ENCODE results near the gene NKX2-1.

DNA sequence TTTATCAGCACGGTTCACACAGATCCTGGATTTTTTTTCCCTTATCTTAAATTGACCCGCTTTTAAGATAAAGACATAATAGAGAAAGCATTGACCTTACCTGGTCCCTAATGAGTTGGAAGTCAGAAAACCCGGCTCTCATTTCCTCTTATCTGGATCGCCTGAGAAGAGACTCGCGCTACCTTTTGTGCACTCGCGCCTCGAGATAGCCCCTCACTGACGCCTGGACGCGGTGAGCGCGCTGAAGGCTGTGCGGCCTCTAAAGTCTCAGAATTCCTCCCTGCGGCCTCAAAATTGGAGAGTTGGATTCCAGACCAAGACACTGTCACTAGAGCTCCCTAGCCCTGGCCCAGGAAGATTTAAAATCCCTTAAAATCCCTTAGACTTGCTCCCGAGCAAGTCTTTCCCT, 7.0 kb downstream of the NKX2-1 start:
- TF ChIP-seq, protein P1, sequence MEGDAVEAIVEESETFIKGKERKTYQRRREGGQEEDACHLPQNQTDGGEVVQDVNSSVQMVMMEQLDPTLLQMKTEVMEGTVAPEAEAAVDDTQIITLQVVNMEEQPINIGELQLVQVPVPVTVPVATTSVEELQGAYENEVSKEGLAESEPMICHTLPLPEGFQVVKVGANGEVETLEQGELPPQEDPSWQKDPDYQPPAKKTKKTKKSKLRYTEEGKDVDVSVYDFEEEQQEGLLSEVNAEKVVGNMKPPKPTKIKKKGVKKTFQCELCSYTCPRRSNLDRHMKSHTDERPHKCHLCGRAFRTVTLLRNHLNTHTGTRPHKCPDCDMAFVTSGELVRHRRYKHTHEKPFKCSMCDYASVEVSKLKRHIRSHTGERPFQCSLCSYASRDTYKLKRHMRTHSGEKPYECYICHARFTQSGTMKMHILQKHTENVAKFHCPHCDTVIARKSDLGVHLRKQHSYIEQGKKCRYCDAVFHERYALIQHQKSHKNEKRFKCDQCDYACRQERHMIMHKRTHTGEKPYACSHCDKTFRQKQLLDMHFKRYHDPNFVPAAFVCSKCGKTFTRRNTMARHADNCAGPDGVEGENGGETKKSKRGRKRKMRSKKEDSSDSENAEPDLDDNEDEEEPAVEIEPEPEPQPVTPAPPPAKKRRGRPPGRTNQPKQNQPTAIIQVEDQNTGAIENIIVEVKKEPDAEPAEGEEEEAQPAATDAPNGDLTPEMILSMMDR (IDR thresholded peaks at IDR 0.05), result no peak
- TF ChIP-seq EZH2 (IDR thresholded peaks at IDR 0.05; ENCODE audit: borderline replicate concordance, insufficient read depth, low read depth, low read length, poor library complexity, severe bottlenecking), result no peak
